HG03280 (cell line): ENCODE results near the gene PTPRM.

Source experiments
- ATAC-seq: cut with Tn5 transposase; IDR thresholded peaks from one replicate; pipeline ENCODE4 v1.9.1; 2021; ENCODE audit warnings: mild to moderate bottlenecking, moderate library complexity; ENCODE audit not compliant: unreplicated experiment

Gene PTPRM

GRCh38 chr18:7663366-7664312 lies 96.5 kb downstream of the PTPRM start:
- ATAC-seq, result no peak

DNA sequence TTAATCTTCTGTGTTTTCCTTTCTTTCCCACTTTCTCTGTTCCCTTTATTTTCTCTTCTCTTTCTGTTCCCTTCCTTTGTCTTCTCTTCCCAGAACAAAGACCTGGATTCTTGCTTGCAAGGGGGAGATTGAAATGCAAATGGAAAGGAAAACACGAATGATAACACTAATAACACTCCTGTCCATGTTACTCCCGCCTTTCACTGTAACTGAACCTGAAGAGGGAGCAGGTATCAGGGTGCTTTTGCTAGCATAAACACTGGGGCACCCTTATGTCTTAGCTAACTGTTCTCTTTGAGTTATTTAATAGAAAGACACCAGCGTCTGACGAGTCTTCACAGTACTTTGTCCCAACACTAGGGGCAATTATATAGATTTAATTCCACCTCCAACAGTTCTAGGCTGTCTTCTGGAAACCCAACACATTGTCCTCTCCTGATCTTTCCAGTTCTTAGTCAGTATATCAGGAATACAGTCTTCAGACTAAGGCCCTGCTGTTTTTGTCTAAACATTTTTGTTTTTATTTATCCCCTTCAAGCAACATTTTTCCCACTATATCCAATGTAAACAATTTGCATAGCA lies 99.2 kb downstream of the PTPRM start:
- ATAC-seq, result no peak

- no peak for ATAC-seq
These were observed 101.3 kb downstream of the PTPRM start for GRCh38 chr18:7668392-7668791.

DNA sequence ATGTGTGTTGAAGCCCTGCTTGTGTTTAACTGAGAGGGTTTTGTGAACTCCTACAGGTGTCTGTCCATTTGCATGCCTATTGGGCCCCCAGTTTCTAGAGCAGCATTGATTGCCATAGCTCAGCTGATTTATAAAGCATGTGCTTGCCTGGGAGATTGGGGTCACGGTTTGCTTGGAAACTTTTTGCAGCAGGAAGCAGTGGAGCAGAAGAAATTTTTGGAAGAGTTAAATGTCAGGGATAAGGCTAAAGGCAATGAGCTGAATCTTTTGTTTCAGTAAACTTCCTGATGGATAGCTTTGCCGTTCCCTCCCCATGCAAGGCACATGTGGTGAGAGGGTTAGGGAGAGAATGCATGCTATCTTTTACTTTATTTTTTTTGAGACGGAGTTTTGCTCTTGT lies 102.2 kb downstream of the PTPRM start:
- no peak for ATAC-seq

- ATAC-seq, result no peak
These were observed 104.0 kb downstream of the PTPRM start for GRCh38 chr18:7671105-7671504.

- ATAC-seq, result no peak
These were observed 109.2 kb downstream of the PTPRM start for GRCh38 chr18:7676253-7676873.

- no peak for ATAC-seq
These were observed 109.9 kb downstream of the PTPRM start for GRCh38 chr18:7677001-7677400.

GRCh38 chr18:7677424-7677823 lies 110.3 kb downstream of the PTPRM start:
- ATAC-seq, result no peak

- ATAC-seq, result no peak
These were observed 111.3 kb downstream of the PTPRM start for GRCh38 chr18:7678389-7678788.

- no peak for ATAC-seq
These were observed 111.7 kb downstream of the PTPRM start for GRCh38 chr18:7678801-7679200.

GRCh38 chr18:7681298-7681697 lies 114.2 kb downstream of the PTPRM start:
- no peak for ATAC-seq

GRCh38 chr18:7682321-7682720 lies 115.2 kb downstream of the PTPRM start:
- ATAC-seq, result no peak

DNA sequence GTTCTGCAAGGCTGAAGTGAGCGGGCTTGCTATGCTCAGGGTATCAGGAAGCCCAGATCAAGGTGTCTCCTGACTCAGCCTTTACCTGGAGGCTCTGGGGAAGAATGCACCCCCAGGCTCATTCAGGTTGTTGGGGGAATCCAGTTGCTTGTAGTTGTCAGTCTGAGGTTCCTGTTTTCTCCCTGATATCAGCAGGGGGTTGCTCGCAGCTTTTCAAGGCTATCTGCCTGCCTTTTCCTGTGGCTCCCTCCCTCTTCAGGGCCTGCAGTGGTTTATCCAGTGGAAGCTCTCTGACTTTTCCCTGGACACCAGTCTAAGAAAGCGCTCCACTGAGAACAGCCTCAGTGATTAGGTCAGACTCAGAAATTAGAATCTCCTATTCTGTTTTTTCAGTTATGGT lies 116.6 kb downstream of the PTPRM start:
- no peak for ATAC-seq

DNA sequence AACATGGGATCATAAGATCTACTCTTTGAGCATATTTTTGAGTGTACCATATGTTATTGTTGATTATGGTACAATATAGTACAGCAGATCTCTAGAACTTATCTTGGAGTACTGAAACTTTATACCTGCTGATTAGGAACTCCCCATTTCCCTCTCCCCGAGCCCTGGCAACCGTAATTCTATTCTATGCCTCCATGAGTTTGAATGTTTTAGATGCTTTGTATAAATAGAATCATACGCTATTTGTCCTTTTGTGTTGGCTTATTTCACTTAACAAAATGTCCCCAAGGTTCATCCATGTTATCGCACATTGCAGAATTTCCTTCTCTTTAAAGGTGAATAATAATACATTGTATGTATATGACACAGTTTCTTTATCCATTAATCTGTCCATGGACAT lies 117.2 kb downstream of the PTPRM start:
- ATAC-seq, result no peak

GRCh38 chr18:7684966-7685365 lies 117.8 kb downstream of the PTPRM start:
- no peak for ATAC-seq

DNA sequence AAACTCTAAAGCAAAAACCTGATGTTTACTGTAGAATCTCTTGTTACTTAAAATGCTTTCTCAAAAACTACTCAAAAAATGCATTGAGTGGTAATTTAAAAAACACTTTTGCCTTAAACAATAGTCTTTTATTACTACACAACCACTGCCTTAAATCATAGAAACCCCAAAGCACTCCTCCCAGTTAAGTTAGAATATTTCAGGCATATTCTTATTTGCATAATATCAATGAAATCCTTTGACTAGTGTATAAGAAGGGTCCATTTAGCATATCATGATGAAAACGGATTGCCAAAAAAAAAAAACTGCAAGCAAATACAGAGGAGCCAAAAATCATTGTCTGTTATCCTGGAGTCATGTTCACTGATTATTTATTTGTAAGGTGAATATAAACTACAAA lies 119.2 kb downstream of the PTPRM start:
- no peak for ATAC-seq

GRCh38 chr18:7688580-7688979 lies 121.5 kb downstream of the PTPRM start:
- no peak for ATAC-seq

DNA sequence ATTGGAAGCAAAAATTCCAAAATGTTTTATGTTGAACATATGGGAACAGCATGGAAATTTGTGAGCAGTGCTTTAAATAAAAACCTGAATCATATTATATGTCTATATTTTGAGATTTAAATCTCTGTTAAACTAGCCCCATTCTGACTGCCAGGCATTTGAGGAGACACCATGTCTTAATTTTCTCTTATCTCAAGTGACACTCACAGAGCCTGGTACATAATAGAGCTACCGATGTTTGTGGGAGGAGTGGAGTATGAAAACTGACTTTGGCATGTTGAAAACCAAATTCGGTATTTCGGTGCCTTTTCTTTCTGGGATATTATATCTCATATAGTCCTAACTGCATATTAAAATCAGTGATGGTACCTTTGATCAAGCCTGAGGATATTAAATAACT lies 124.1 kb downstream of the PTPRM start:
- no peak for ATAC-seq

- no peak for ATAC-seq
These were observed 129.7 kb downstream of the PTPRM start for GRCh38 chr18:7696780-7697179.

- no peak for ATAC-seq
These were observed 130.2 kb downstream of the PTPRM start for GRCh38 chr18:7697306-7697705.

- no peak for ATAC-seq
These were observed 144.4 kb downstream of the PTPRM start for GRCh38 chr18:7711495-7711894.

DNA sequence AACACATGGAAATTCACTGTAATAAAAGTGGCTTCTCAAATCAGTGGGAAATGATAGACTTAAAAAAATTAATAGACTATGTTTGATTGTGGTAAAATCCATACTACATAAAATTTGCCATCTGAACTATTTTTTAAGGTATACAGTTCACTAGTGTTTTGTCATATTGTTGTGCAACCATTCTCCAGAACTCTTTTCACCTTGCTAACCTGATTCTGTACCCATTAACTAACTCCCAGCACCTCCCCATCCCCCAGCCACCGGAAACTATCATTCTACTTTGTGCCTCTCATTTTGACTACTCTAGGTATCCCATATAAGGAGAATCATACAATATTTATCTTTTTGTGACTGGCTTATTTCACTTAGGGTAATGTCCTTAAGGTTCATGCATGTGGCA lies 153.3 kb downstream of the PTPRM start:
- no peak for ATAC-seq
